ENCODE measurements around the gene CACNA1H.

GRCh38 chr16:1109648-1110047 is 43.3 kb upstream of the CACNA1H start:
- TF ChIP-seq, protein P1, sequence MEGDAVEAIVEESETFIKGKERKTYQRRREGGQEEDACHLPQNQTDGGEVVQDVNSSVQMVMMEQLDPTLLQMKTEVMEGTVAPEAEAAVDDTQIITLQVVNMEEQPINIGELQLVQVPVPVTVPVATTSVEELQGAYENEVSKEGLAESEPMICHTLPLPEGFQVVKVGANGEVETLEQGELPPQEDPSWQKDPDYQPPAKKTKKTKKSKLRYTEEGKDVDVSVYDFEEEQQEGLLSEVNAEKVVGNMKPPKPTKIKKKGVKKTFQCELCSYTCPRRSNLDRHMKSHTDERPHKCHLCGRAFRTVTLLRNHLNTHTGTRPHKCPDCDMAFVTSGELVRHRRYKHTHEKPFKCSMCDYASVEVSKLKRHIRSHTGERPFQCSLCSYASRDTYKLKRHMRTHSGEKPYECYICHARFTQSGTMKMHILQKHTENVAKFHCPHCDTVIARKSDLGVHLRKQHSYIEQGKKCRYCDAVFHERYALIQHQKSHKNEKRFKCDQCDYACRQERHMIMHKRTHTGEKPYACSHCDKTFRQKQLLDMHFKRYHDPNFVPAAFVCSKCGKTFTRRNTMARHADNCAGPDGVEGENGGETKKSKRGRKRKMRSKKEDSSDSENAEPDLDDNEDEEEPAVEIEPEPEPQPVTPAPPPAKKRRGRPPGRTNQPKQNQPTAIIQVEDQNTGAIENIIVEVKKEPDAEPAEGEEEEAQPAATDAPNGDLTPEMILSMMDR (IDR thresholded peaks at IDR 0.05) = no peak
- no peak for TF ChIP-seq POLR2AphosphoS5 (IDR thresholded peaks at IDR 0.05)
